ENCODE measurements around the gene TSR2. TPM values are rescaled to one million over a fixed set of nuclear protein-coding genes. Genes with fewer than 3 reads are reported as not detected.

Gene TSR2
- polyA plus RNA-seq, 1 donor (not counting 4 experiments of a cell fraction or from before 2014, with no cell fraction given): 21.5 TPM

DNA sequence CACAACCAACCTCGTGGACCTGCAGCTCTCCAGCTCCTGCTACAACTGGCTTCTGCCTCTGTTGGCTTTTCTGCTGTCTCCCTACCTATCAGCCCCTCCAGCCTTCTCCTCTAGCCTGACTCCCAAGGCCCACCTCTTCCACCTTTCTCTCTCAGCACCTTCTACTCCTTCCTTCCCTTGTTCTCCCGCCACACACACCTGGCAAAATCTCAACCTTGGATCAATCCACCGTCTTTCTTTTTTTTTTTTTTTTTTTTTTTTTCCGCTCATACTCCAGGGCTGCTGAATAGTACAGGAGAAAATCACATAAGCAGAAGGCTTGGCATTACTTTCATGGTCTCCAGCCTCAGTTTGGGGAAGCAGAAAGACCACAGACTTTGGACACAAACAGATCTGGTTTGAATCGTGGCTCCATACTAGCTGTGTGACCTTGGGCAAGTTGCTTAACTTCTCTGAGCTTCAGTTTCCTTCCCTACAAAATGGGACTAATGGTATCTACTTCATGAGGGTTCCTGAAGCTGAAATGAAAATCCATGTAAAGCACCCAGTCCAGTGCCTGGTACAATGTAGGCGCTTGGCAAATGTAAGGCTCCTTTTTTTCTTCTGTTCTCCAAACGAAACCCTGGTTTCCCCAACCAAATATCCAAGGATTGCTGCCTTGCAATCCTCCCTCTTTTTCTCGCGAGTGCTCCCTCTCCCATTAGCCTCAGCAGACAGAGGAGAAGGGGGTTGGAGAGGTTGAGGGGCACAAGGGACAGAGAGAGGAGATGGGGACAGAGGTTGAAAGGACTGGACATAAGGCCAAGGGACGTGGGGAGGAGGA, 54.2 kb downstream of the TSR2 start:
- Histone ChIP-seq H3K27ac (ENCODE audit: control insufficient read depth, insufficient read depth, low read length) (peak overlapping the region; percentile 55), H3K36me3 (ENCODE audit: control insufficient read depth in 2 of 2, extremely low read depth in 1 of 2, insufficient read depth in 2 of 2, low read length in 2 of 2) (no peaks in the 10 kb centered on the region), H3K79me2 (ENCODE audit: control insufficient read depth, insufficient read depth, low read length) (peaks cover 20% of the 10 kb centered on the region), H3K9me1 (ENCODE audit: control insufficient read depth, extremely low read depth, insufficient read depth, low read length) (no peaks in the 10 kb centered on the region), H3K9me3 (ENCODE audit: control insufficient read depth, low read depth, low read length) (no peaks in the 10 kb centered on the region), H3K4me2 (ENCODE audit: control insufficient read depth, extremely low read depth, insufficient read depth, low read depth, low read length) (peak overlapping the region; percentile 81), H3K27me3 (ENCODE audit: control insufficient read depth, extremely low read depth, insufficient read depth, low read length) (no peaks in the 10 kb centered on the region), H4K20me1 (ENCODE audit: control insufficient read depth, extremely low read depth, insufficient read depth, low read length) (no peaks in the 10 kb centered on the region), H2AFZ (ENCODE audit: control insufficient read depth, low read length) (peak overlapping the region; percentile 78), H3K9ac (ENCODE audit: control insufficient read depth, extremely low read depth, insufficient read depth, low read length) (peak overlapping the region; percentile 80), H3K4me1 (ENCODE audit: control insufficient read depth, extremely low read depth, insufficient read depth, low read length) (peaks cover 6% of the 10 kb centered on the region), H3K4me3 (ENCODE audit: control insufficient read depth in 2 of 3, extremely low read depth in 1 of 3, insufficient read depth in 2 of 3, low read depth in 1 of 3, low read length in 3 of 3) (peak overlapping the region; percentile 44 to 78 (median 67))
- dilution Hi-C loops (cut with MboI; ENCODE audit: extremely low pct_ligation_motif_present, low sequenced_read_pairs): no loop called here
- FAIRE-seq (no peak), DNase-seq (ENCODE audit: low read depth, low spot score) (no peak)
- no peak for TF ChIP-seq EZH2 (IDR thresholded peaks at IDR 0.05; ENCODE audit: low read length)
- TF ChIP-seq CTCF (optimal IDR thresholded peaks at IDR 0.05 in 1 of 3, IDR thresholded peaks at IDR 0.05 in 1 of 3, conservative IDR thresholded peaks at IDR 0.05 in 1 of 3; ENCODE audit: extremely low read depth in 1 of 3, insufficient read depth in 2 of 3, low read length in 3 of 3): no peak

Other genes with a start within 250 kb of the TSR2 start
- 0.26 to 0.33 TPM (median 0.27 TPM) in 3 replicates for gene WNK3, start 82.4 kb upstream of the TSR2 start, polyA plus RNA-seq
- 2.2 to 8.8 TPM (median 2.9 TPM) in 3 replicates for gene FGD1, start 55.8 kb downstream of the TSR2 start, polyA plus RNA-seq
- 12.1 to 27.5 TPM (median 15.7 TPM) in 3 replicates for gene GNL3L, start 89.8 kb downstream of the TSR2 start, polyA plus RNA-seq